ENCODE data around the gene BICD2.

The BICD2 gene

DNA sequence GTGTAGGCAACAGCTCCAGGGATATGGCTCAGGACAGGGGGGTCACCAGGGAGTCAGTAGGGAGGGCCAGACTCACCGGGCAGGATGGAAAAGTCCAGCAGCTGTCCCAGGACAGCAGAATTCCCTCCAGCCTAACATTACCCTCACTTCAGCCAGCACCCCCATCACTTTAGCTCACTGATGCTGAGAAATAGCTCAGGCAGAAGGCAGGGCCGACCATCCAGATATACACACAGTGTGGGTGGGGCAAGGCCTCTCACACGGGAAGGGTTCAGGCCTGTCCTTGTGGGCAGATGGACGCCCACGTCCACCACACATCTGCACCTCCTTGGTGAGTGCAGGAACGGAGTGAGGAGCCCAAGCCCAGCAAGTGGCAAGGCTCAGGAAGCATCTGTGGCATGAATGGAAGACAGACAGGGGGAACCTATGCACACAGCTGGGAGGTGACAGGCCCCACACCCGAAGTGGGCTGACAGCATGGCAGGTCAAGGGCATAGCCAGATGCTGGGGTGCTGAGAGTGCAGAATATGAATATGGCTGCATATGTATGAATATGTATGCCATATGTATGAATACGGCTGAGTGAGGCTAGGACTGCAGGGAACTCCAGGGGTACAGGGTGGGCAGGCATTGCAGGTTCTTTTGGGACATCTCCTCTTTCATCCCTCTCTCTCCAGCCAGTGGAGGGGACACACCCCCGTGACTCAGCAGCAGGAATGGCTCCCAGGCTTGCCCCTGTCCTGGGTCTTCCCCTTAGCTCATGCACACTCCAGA lies 17.0 kb downstream of the BICD2 start:
- DNase-seq, result no peak

DNA sequence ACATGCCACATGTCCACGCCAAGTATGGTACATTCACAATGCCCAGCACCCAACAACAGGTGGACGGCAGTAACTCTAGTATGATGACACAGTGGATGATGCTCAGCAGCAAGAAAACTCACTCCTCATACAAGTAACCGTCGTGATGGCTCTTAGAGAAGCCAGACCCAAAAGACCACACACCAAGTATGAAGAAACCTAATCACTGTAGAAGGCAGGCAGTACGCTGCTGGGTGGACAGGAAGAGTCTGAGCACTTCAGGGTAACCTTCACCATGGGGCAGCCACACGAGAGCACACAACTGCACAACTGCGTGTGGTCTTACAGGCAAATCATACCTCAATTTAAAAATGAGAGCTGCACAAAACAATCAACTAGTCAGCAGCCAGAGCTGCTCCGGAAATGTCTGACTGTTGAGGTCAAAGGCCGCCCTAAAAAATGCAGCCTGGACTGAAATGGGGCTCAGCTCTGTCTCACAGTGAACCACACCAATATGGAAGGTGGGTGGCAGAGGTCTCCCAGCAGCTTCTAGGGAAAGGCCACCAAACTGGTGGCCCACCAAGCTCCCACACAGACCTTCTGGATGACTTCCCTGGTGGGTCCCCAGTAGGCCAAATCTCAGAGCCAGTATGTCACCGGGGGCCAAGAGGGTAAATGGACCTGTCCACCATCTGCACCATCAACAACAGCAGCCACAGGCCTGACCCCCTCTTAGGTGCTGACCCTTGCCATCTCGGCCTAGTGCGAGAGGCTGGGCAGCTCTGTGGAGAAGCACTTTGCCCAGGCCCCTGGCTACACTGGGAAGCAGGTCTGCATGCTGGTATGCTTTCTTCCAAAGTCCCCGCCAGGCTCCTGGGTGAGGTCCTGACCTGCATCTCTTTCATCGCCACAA lies 17.8 kb downstream of the BICD2 start:
- no peak for DNase-seq

DNA sequence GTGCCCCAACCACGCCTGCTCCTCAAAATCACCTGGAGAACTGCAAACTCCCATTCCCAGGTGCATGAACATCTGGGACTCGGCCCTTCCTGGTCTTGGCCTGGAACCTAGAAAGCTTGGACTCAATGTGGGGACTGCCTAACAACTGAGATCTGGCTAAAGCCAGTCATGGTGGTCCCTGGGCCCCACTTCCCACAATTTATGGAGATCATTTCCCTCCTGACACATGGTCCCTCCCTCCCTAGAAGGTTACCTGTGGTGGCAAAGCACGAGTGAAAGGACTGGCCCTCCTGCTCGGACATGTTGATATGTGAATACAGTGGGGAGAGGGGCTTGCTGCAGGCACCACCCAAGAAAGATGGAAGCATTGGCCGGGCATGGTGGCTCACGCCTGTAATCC lies 18.8 kb downstream of the BICD2 start:
- DNase-seq, result no peak

DNA sequence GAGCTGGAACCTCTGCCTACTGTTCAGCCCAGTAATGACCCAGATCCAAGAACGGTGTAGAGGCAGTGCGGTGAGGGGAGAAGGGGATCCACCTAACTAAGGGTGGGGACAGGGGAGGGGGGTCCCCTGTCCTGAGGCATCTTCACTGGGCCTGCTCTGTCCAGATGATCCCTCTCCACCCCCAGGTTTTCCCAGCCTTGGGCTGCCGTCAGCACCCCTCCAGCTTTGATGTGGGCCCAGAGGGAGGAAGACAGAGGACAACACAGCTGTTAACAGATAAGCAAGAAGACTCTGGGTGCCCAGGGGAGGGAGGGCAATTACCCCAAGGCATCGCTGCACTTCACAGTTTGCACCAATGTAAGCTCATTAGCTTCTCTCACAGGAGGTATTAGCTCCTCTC lies 19.3 kb downstream of the BICD2 start:
- DNase-seq, result no peak

GRCh38 chr9:92740969-92741368 lies 23.7 kb downstream of the BICD2 start:
- no peak for DNase-seq

GRCh38 chr9:92740446-92740961 lies 24.1 kb downstream of the BICD2 start:
- DNase-seq, result no peak

DNA sequence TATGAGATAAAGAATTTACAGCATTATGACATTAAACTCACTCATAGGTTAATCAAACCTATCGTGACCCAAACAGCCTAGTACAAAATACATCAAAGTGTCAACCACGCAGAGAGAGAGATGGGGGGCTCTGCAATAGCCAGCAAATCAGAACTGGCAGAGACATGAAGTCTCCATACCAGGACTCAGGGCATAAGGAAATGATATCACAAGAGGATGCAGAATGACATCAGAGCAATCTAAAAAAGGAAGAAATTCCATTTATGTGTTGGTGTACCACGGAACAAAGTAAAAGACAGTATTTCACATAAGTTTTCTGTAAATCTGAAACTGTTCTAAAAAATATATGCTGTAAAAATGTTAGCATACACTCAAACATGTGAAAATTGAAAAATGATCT lies 24.6 kb downstream of the BICD2 start:
- no peak for DNase-seq

GRCh38 chr9:92739346-92739970 lies 25.2 kb downstream of the BICD2 start:
- DNase-seq, result no peak

DNA sequence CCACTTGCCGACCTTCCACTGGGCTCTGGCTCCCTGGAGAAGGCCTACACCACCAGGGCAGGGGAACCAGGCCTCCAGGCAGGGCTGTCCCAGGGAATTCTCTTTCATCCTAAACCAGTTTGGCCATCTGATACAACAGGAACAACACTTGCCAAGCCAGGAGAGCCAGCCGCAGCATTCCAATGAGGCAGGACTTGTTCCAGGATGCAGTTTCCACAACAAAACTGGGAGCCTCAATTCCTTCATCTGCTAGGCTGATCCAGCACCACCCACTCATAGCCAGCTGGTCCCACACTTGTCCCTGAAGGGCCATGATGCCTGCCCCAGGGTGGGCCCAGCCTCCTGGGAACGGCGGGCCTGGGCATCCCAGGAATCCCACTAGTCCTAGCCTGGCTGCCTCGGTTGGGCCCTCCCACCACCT lies 26.0 kb downstream of the BICD2 start:
- DNase-seq, result no peak

DNA sequence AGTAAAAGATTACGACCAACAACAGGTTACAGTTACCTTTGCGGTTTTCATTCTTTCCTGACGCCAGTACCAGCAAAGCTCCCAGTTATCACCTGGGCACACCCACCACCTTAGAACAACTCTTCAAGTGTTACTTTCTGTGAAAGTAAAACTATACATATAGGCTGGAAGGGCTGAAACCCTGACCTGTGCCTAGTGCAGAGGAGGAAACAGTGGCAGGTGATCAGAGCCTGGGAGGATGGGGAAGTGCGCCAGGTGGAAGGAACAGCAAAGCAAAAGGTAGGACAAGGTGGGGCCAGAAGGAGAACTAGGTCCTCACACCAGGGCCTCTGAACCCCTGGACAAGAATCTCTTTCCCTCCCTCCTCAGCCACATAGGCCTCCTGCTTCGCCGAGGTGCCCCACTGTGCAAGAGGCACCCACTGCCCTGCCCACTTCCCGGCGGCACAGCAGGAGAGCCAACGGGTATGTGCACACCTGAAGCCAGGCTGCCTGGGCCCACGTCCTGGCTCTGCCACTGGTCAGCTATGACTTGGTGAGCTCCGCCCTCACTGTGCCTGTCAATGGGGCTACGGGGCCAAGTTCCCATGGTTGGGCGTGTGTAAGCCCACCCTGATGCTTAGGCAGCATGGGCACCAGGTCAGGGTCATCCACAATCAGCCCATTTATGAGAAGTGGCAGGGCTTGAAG lies 26.9 kb downstream of the BICD2 start:
- DNase-seq, result no peak

GRCh38 chr9:92737216-92737606 lies 27.4 kb downstream of the BICD2 start:
- DNase-seq, result no peak

DNA sequence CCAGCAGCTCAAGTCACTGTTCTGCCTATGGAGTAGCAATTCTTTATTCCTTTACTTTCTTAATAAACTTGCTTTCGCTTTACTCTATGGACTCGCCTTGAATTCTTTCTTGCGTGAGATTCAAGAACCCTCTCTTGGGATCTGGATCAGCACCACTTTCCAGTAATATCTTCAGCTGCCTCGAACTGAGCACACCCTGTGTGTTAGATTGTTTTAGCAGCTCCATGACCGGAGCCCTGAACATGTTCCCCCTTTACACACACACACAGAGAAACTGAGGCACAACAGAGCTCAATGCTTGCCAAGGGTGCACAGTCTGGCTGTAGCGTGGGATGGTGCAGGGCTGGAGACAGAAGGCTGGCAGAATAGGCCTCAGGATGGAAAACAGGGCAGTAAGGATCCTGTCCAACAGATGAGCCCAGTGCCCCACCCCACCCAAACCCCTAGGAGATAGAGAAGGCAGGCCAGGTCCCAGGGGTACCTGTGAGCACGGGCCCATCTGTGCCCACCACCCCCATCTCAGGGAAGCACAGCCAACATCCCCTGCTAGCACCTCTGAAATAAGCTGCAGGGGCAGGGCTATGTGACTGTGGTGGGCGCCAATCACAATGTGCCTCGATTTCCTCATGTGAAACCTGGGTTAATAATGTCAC lies 27.9 kb downstream of the BICD2 start:
- no peak for DNase-seq

DNA sequence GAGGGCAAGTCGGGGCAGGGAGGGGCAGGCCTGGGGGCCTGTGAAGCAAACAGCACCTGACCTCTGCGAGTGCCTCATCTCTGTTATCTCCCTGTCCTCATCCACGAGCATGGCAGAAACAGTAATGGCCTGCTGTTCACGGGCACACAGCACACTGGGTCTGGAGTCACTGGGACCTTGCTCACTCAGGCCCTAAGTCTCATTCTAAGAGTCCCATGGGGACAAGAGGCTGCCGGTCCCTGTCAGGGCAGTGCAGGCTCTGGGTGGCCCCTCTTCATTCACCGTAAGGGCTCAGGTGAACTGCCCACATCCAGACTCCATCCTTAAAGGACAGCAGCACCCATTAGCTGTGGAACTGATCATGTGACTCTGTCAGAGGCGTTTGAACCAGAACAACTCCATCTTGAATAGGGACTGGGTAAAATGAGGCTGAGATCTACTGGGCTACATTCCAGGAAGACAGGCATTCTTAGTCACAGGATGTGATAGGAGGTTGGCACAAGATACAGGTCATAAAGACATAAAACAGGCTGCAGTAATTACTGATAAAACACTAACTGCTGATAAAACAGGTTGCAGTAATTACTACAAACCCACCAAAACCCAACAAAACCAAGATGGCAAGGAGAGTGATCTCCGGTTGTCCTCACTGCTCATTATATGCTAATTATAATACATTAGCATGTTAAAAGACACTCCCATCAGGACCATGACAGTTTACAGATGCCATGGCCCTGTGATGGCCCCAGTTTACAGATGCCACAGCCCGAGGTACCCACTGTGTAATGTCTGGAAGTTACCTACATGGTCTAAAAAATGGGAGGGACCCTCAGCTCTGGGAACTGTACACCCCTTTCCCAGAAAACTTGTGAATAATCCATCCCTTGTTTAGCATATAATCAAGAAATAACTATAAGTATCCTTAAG lies 28.7 kb downstream of the BICD2 start:
- no peak for DNase-seq

- DNase-seq, result no peak
Measured at GRCh38 chr9:92734931-92735635, 29.6 kb downstream of the BICD2 start.

- no peak for DNase-seq
Measured at GRCh38 chr9:92730897-92731296, 33.7 kb downstream of the BICD2 start.

DNA sequence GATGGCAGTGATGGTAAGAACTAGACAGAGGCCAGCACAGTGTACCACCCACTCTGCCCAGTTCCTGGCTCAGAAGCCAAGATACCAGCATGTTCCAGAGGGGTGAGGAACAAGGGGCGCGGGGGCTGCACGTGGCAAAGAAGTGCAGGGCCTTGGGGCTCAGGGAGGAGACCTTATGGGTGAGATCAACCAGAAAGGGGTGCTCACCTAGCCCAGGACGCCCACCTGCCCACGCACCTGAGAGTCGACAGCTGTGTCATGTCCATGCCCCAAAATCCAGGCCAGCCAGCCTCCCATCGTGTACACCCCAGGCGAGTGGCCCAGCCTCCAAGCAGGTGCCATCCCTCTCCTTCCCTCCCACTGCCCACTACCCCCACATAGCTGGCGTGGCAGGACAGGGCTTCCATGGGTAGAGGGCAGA lies 34.9 kb downstream of the BICD2 start:
- DNase-seq, result no peak

DNA sequence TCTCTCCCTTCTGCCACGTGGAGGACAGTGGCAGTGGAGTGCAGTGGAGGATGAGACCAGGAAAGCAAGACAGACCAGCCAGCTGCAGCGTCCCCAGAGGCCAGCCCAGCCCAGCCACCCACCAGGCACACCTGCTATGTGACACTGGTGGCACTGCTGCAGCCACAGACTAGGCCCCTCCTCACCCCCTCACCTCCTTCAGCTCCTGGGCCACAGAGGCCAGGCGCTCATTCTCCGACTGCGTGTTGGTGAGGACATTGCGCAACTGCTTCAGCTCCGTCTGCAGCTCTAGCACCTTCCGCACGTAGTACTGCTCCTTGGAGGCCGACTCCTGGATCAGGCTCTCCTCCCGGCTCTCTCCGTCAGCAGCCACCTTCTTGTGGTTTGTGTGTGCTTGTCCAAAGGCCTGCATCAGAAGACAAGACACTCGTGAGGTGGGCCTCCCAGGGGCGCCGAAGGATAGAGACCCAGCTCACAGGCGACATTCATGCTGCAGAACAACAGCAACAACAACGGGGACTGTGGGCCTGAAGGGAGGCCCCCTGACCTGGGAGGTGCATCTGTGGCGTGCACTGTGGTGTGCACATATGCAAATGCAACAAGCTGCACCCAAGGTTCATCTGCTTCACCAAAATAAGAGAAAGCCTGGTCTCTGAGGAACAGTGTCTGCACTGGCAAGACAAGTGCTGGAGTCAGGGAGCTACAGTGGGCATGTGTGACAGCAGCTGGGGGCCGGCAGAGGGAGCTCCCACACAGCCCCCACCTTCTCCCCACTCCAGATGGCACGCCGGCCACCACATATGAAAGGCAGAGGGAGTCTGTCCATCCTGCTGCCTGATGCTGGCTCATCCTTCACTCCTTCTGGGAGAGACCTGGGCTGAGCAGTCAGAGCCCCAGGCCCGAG lies 35.5 kb downstream of the BICD2 start:
- DNase-seq, result no peak

DNA sequence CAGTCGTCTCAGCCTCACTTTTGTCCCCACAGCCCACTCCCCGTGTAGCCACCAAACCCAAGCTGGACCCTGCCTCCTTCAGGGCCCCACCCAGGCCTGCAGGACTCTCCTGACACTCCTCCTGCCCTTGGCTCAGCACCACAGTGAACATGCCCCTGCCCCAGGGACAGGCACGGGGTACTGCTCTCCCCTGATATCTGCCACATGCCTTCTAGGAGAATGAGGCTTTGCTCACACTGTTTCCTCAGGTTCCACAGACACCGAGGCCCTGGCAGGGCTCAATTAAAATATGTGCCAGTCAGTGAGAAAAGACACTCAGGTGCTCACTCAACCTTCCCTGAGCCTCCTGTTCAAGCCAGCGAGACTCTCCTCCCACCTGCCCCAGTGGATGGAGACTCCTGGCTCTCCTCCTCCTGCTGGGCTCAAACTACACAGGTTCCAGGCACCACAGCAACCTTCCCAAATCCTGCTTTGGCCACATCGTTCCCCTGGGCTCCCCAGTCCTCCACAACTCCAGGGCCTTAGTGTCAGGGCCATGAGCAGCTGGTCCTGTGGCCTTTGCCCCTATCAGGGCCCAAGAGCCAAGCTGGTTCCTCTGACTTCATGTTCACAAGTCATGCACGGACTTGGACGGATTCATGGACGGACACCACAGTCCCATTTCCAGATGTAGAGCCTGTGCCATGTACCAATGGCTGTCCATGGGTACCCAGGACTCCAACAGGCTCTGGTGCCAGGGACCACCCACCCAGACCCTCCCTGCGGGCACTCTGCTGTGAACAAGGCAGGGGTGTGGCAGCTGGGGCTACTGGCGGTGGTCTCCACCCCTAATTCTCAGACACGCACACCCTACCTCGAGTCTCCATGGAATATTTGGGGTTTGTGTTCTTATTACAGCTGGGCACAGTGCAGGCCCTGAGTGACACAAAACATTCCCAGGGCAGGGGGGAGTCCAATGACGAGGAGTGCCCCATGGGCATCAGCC lies 36.6 kb downstream of the BICD2 start:
- DNase-seq, result no peak

Measured in activated CD4-positive, alpha-beta T cell treated with anti-CD3 and anti-CD28 coated beads for 4 hours (primary cell).